ENCODE results near the gene HCFC1. TPM values are rescaled to one million over a fixed set of nuclear protein-coding genes. Genes with fewer than 3 reads are reported as not detected.

HCFC1 gene
- polyA plus RNA-seq, 1 of the 3 experiments (the other 2 are of a cell fraction): 9.5 TPM

- peaks cover 4 to 5% of the 10 kb centered on the region in 2 experiments; a peak in 2 of 4 replicates for H3K4me1 ChIP-seq (ENCODE audit: control insufficient read depth in 1 of 2, insufficient read depth in 2 of 2, low read depth in 1 of 2, low read length in 1 of 2)
- no peaks in the 10 kb centered on the region for H3K36me3 ChIP-seq (replicated peaks in 1 of 2; ENCODE audit: control insufficient read depth in 1 of 2, insufficient read depth in 2 of 2, low read length in 1 of 2)
- peaks cover 9% of the 10 kb centered on the region; the same call in 1 of the 2 replicates for H3K27me3 ChIP-seq (ENCODE audit: insufficient read depth)
- no peak overlapping the region for H3K4me2 ChIP-seq
- no peak for TF ChIP-seq CTCF (IDR thresholded peaks at IDR 0.05)
- TF ChIP-seq ZBTB33 (IDR thresholded peaks at IDR 0.05; ENCODE audit: borderline replicate concordance, low read depth): no peak
- no peak for TF ChIP-seq RXRA (IDR thresholded peaks at IDR 0.05; ENCODE audit: borderline replicate concordance, low read depth)
- TF ChIP-seq ELF1 (IDR thresholded peaks at IDR 0.05): no peak
- no peak for TF ChIP-seq MXI1 (IDR thresholded peaks at IDR 0.05; ENCODE audit: low read depth, low read length)
- TF ChIP-seq FOXM1 (IDR thresholded peaks at IDR 0.05; ENCODE audit: low read depth): no peak
- no peak for DNase-seq
- POLR2A ChIA-PET: no interaction called here
- H3K79me2 ChIP-seq (ENCODE audit: insufficient read depth): no peaks in the 10 kb centered on the region
- no peak overlapping the region for H3K4me3 ChIP-seq (ENCODE audit: low read depth in 2 of 2, low read length in 1 of 2)
- no peaks in the 10 kb centered on the region for H3F3A ChIP-seq (replicated peaks; ENCODE audit: insufficient read depth)
- no peak overlapping the region for H2AFZ ChIP-seq (ENCODE audit: low read depth)
- no peak overlapping the region for H3K27ac ChIP-seq (ENCODE audit: low read depth in 2 of 2, low read length in 1 of 2)
- WGBS (ENCODE audit: low lambda C conversion rate): 66% methylated on average over 15 of the region's 20 CpGs
- no peaks in the 10 kb centered on the region for H3K9me3 ChIP-seq
- no peak overlapping the region for H3K9ac ChIP-seq
- no peaks in the 10 kb centered on the region for H4K20me1 ChIP-seq (ENCODE audit: insufficient read depth)
- no peaks in the 10 kb centered on the region for H3K9me2 ChIP-seq
- CTCF ChIA-PET: no interaction called here
These were observed 35.3 kb upstream of the HCFC1 start for GRCh38 chrX:154006947-154007346.

GRCh38 chrX:154004315-154004714 is 32.7 kb upstream of the HCFC1 start:
- no peaks in the 10 kb centered on the region for H3F3A ChIP-seq (replicated peaks; ENCODE audit: insufficient read depth)
- H3K4me3 ChIP-seq (ENCODE audit: low read depth in 2 of 2, low read length in 1 of 2): no peak overlapping the region
- DNase-seq: no peak
- H3K27ac ChIP-seq (ENCODE audit: low read depth in 2 of 2, low read length in 1 of 2): no peak overlapping the region
- H3K79me2 ChIP-seq (ENCODE audit: insufficient read depth): no peaks in the 10 kb centered on the region
- H3K36me3 ChIP-seq (replicated peaks in 1 of 2; ENCODE audit: control insufficient read depth in 1 of 2, insufficient read depth in 2 of 2, low read length in 1 of 2): no peaks in the 10 kb centered on the region
- no peak overlapping the region for H2AFZ ChIP-seq (ENCODE audit: low read depth)
- H3K4me2 ChIP-seq: no peak overlapping the region
- H3K9ac ChIP-seq: no peak overlapping the region
- 46% methylated on average over 11 of the region's 11 CpGs for WGBS (ENCODE audit: low lambda C conversion rate)
- ChIA-PET CTCF (interaction anchor here (1.2 to 6.0 kb wide), 3 partner anchors 9 to 26 kb away, joined by 3 to 43 read pairs (median 4); no protein-coding TSS in a partner anchor), POLR2A (no interaction called here)
- H3K4me1 ChIP-seq (ENCODE audit: control insufficient read depth in 1 of 2, insufficient read depth in 2 of 2, low read depth in 1 of 2, low read length in 1 of 2): peaks cover 5 to 6% of the 10 kb centered on the region in 2 experiments; a peak in 2 of 4 replicates
- peaks cover 9% of the 10 kb centered on the region; the same call in 1 of the 2 replicates for H3K27me3 ChIP-seq (ENCODE audit: insufficient read depth)
- no peaks in the 10 kb centered on the region for H3K9me3 ChIP-seq
- TF ChIP-seq JUND (IDR thresholded peaks at IDR 0.05) (no peak), ELF1 (IDR thresholded peaks at IDR 0.05) (no peak), USF1 (IDR thresholded peaks at IDR 0.05; ENCODE audit: borderline replicate concordance, low read depth) (no peak), TAF1 (IDR thresholded peaks at IDR 0.05; ENCODE audit: borderline replicate concordance, low read depth, low read length) (no peak), REST (IDR thresholded peaks at IDR 0.05; ENCODE audit: low read depth, low read length) (no peak), MXI1 (IDR thresholded peaks at IDR 0.05; ENCODE audit: low read depth, low read length) (no peak), NRF1 (IDR thresholded peaks at IDR 0.05; ENCODE audit: low read depth, low read length) (no peak), RCOR1 (IDR thresholded peaks at IDR 0.05; ENCODE audit: low read length) (no peak), TCF12 (IDR thresholded peaks at IDR 0.05) (no peak), RXRA (IDR thresholded peaks at IDR 0.05; ENCODE audit: borderline replicate concordance, low read depth) (no peak)
- H4K20me1 ChIP-seq (ENCODE audit: insufficient read depth): no peaks in the 10 kb centered on the region
- no peaks in the 10 kb centered on the region for H3K9me2 ChIP-seq
